HL-60 (cell line): ENCODE data around the gene DOCK2.
"Not testable (repeated sequence)": the region's sequence is repeated elsewhere in the genome, so short reads cannot be mapped to it uniquely, and the experiment has no call there.

ENCODE experiments used
- DNase-seq, 2 experiments: peaks; one replicate each; pipeline ENCODE4 v3.0.0-alpha.2; 2010 to 2020; ENCODE audit warnings: low read depth in 1 of 2, low spot score in 1 of 2
- H3K27ac ChIP-seq: fragments of 250-450 bp; sonication (Bioruptor Pico); replicated peaks from 2 replicates; pipeline ENCODE4 v1.5.1; 2020; ENCODE audit warnings: mild to moderate bottlenecking, moderate library complexity
- H3K27me3 ChIP-seq: fragments of 250-450 bp; sonication (Bioruptor Pico); 2 replicates; pipeline ENCODE4 v1.5.1; 2021; ENCODE audit warnings: mild to moderate bottlenecking, moderate library complexity; ENCODE audit not compliant: insufficient read depth, poor library complexity, severe bottlenecking
- H3K4me3 ChIP-seq: replicated peaks from 2 replicates; pipeline ENCODE4 v1.5.1; 2011; ENCODE audit warnings: mild to moderate bottlenecking, control low read depth, low read length; ENCODE audit not compliant: insufficient read depth
- CTCF ChIP-seq: IDR thresholded peaks from one replicate; pipeline ENCODE4 v1.5.1; 2011; ENCODE audit warnings: low read length, control low read depth, inconsistent platforms; ENCODE audit not compliant: insufficient read depth
- GABPA ChIP-seq: IDR thresholded peaks from 2 replicates; pipeline ENCODE4 v1.6.1; 2012; ENCODE audit warnings: low read depth
- POLR2AphosphoS5 ChIP-seq: IDR thresholded peaks from 2 replicates; pipeline ENCODE4 v1.6.1; 2012; ENCODE audit warnings: low read depth
- REST ChIP-seq: IDR thresholded peaks from 2 replicates; pipeline ENCODE4 v1.6.1; 2012; ENCODE audit warnings: low read depth; ENCODE audit not compliant: insufficient replicate concordance
- SPI1 ChIP-seq: IDR thresholded peaks from 2 replicates; pipeline ENCODE4 v1.6.1; 2012; ENCODE audit warnings: low read depth, mild to moderate bottlenecking, borderline replicate concordance

Gene DOCK2

GRCh38 chr5:169721771-169722170 lies 84.7 kb downstream of the DOCK2 start:
- TF ChIP-seq SPI1 (no peak), POLR2AphosphoS5 (no peak), REST (no peak), CTCF (no peak)
- no peak for DNase-seq
- Histone ChIP-seq H3K4me3 (no peak overlapping the region), H3K27ac (no peak overlapping the region), H3K27me3 (no peaks in the 10 kb centered on the region)

GRCh38 chr5:169723103-169723831 lies 86.2 kb downstream of the DOCK2 start:
- TF ChIP-seq SPI1 (no peak), GABPA (no peak), REST (no peak), CTCF (no peak), POLR2AphosphoS5 (no peak)
- Histone ChIP-seq H3K4me3 (no peak overlapping the region), H3K27me3 (no peaks in the 10 kb centered on the region), H3K27ac (no peak overlapping the region)
- DNase-seq = no peak

GRCh38 chr5:169724303-169725087 lies 87.4 kb downstream of the DOCK2 start:
- TF ChIP-seq CTCF (no peak), REST (no peak), POLR2AphosphoS5 (no peak), SPI1 (no peak), GABPA (no peak)
- H3K4me3 ChIP-seq = no peak overlapping the region
- no peak for DNase-seq
- H3K27me3 ChIP-seq = no peaks in the 10 kb centered on the region
- H3K27ac ChIP-seq = no peak overlapping the region

GRCh38 chr5:169725665-169726064 lies 88.6 kb downstream of the DOCK2 start:
- H3K27me3 ChIP-seq, H3K4me3 ChIP-seq, DNase-seq, H3K27ac ChIP-seq: not testable (repeated sequence)
